HepG2 (cell line): ENCODE measurements around the gene KLHL11. TPM values are rescaled to one million over a fixed set of nuclear protein-coding genes. Genes with fewer than 3 reads are reported as not detected.

Experiments used
- ARID5B ChIP-seq: IDR thresholded peaks from 2 replicates; pipeline ENCODE4 v1.4.0; 2020; ENCODE audit warnings: mild to moderate bottlenecking, missing genetic modification reagents
- DNMT1 ChIP-seq: sonication (generic); formaldehyde crosslinking; IDR thresholded peaks from 2 replicates; pipeline ENCODE4 v1.5.1; 2020; ENCODE audit warnings: mild to moderate bottlenecking, missing genetic modification reagents
- GMEB1 ChIP-seq: sonication (generic); formaldehyde crosslinking; IDR thresholded peaks from 2 replicates; pipeline ENCODE4 v1.5.1; 2020; ENCODE audit warnings: missing genetic modification reagents, mild to moderate bottlenecking, borderline replicate concordance
- HNF1B ChIP-seq: sonication (generic); formaldehyde crosslinking; IDR thresholded peaks from 2 replicates; pipeline ENCODE4 v1.5.1; 2020; ENCODE audit warnings: mild to moderate bottlenecking, moderate library complexity, missing genetic modification reagents
- HOXA3 ChIP-seq: sonication (generic); formaldehyde crosslinking; IDR thresholded peaks from 2 replicates; pipeline ENCODE4 v1.5.0; 2020; ENCODE audit warnings: missing genetic modification reagents
- KDM2A ChIP-seq: sonication (generic); formaldehyde crosslinking; IDR thresholded peaks from 2 replicates; pipeline ENCODE4 v1.4.0; 2020; ENCODE audit warnings: low read depth, missing genetic modification reagents, borderline replicate concordance
- KLF12 ChIP-seq: sonication (generic); formaldehyde crosslinking; IDR thresholded peaks from 2 replicates; pipeline ENCODE4 v1.4.0; 2020; ENCODE audit warnings: missing genetic modification reagents, borderline replicate concordance
- MAZ ChIP-seq, 2 experiments: sonication (generic) in 1 of 2; formaldehyde crosslinking in 1 of 2; IDR thresholded peaks; 2 replicates each; pipeline versions ENCODE4 v1.5.0 to v1.6.1; 2012 to 2020; ENCODE audit warnings: low read depth in 2 of 2, mild to moderate bottlenecking in 2 of 2, borderline replicate concordance in 1 of 2, improper control_type of control experiment in 1 of 2, low read length in 1 of 2, missing genetic modification reagents in 1 of 2, moderate library complexity in 1 of 2
- NR2F2 ChIP-seq: IDR thresholded peaks from 2 replicates; pipeline ENCODE4 v1.6.1; 2012; ENCODE audit warnings: low read depth, inconsistent platforms, borderline replicate concordance
- PATZ1 ChIP-seq: sonication (generic); formaldehyde crosslinking; IDR thresholded peaks from 2 replicates; pipeline ENCODE4 v1.4.0; 2020; ENCODE audit warnings: missing genetic modification reagents
- TBL1XR1 ChIP-seq: fragments of 150-350 bp; IDR thresholded peaks from 2 replicates; pipeline ENCODE4 v1.6.1; 2014; ENCODE audit warnings: borderline replicate concordance, low read length; ENCODE audit not compliant: partially characterized antibody
- ZFP91 ChIP-seq: sonication (generic); formaldehyde crosslinking; IDR thresholded peaks from 2 replicates; pipeline ENCODE4 v1.9.0; 2022; ENCODE audit warnings: missing genetic modification reagents, mild to moderate bottlenecking, borderline replicate concordance
- ZMYM4 ChIP-seq: sonication (generic); formaldehyde crosslinking; IDR thresholded peaks from 2 replicates; pipeline ENCODE4 v1.8.1; 2023; ENCODE audit warnings: mild to moderate bottlenecking, missing genetic modification reagents
- ZNF12 ChIP-seq: sonication (generic); formaldehyde crosslinking; IDR thresholded peaks from 2 replicates; pipeline ENCODE4 v1.5.0; 2020; ENCODE audit warnings: missing genetic modification reagents
- ZNF547 ChIP-seq: sonication (generic); formaldehyde crosslinking; IDR thresholded peaks from 2 replicates; pipeline ENCODE4 v1.5.1; 2020; ENCODE audit warnings: mild to moderate bottlenecking, missing genetic modification reagents
- ZNF598 ChIP-seq: sonication (generic); formaldehyde crosslinking; IDR thresholded peaks from 2 replicates; pipeline ENCODE4 v1.5.1; 2020; ENCODE audit warnings: mild to moderate bottlenecking, missing genetic modification reagents, borderline replicate concordance
- polyA plus RNA-seq, 8 experiments: library from polyadenylated mRNA; depleted of rRNA in 3 of 8; stranded (reverse) in 7 of 8; unstranded in 1 of 8; fragments of >200 nt; fragmentation: Illumina TruSeq in 4 of 8; extraction: Trizol in 4 of 8; gene quantifications; 2 replicates each; pipeline versions ENCODE4 v1.2.1 to v1.2.3, GENCODE V29; 2011 to 2016; ENCODE audit warnings: low read depth in 4 of 8, missing spikeins in 1 of 8, mixed read lengths in 1 of 8; ENCODE audit not compliant: insufficient read depth in 1 of 8
- total RNA-seq, 5 experiments: library from RNA; depleted of rRNA; stranded (reverse); fragments of >200 nt; fragmentation: Illumina TruSeq; extraction: Trizol; gene quantifications; 2 replicates each; pipeline ENCODE4 v1.2.3, GENCODE V29; 2016; ENCODE audit warnings: low read depth in 1 of 5

Gene KLHL11
- total and polyA plus RNA-seq, 2 of the 13 experiments (the other 11 are each of a cell fraction or from before 2014, with no cell fraction given), result 7.7 to 27.5 TPM

- TF ChIP-seq PATZ1 (CRISPR knock-in tag) (0 out of 2 replicates have a peak, but pooled peaks have one; percentile 29), ZFP91 (CRISPR knock-in tag) (peak; percentile 21; the same call in 1 of the 2 replicates), HNF1B (CRISPR knock-in tag) (0 out of 2 replicates have a peak, but pooled peaks have one; percentile 17), ZMYM4 (CRISPR knock-in tag) (peak; percentile 48), NR2F2 (peak; percentile 70), HOXA3 (CRISPR knock-in tag) (peak; percentile 40; the same call in 1 of the 2 replicates), GMEB1 (peak; percentile 26; the same call in 1 of the 2 replicates), ARID5B (CRISPR knock-in tag) (peak; percentile 21; the same call in 1 of the 2 replicates), MAZ (IDR thresholded peaks at IDR 0.05; ENCODE audit: borderline replicate concordance, low read depth, low read length) (no peak), MAZ (CRISPR knock-in tag; IDR thresholded peaks at IDR 0.05; ENCODE audit: low read depth) (0 out of 2 replicates have a peak, but pooled peaks have one; percentile 23), DNMT1 (CRISPR knock-in tag) (peak; percentile 50; the same call in 1 of the 2 replicates), ZNF598 (0 out of 2 replicates have a peak, but pooled peaks have one; percentile 72), ZNF12 (CRISPR knock-in tag) (no peak), KLF12 (no peak), KDM2A (CRISPR knock-in tag) (no peak), TBL1XR1 (no peak), ZNF547 (CRISPR knock-in tag) (peak; percentile 13; the same call in 1 of the 2 replicates)
Measured at GRCh38 chr17:41873559-41874292, 8.5 kb upstream of the KLHL11 start (continued).
